HG03280 (cell line): ENCODE measurements around the gene STIP1.

Experiments
- ATAC-seq: cut with Tn5 transposase; IDR thresholded peaks from one replicate; pipeline ENCODE4 v1.9.1; 2021; ENCODE audit warnings: mild to moderate bottlenecking, moderate library complexity; ENCODE audit not compliant: unreplicated experiment

The STIP1 gene

GRCh38 chr11:64235437-64236161 lies 49.6 kb downstream of the STIP1 start:
- ATAC-seq: no peak

DNA sequence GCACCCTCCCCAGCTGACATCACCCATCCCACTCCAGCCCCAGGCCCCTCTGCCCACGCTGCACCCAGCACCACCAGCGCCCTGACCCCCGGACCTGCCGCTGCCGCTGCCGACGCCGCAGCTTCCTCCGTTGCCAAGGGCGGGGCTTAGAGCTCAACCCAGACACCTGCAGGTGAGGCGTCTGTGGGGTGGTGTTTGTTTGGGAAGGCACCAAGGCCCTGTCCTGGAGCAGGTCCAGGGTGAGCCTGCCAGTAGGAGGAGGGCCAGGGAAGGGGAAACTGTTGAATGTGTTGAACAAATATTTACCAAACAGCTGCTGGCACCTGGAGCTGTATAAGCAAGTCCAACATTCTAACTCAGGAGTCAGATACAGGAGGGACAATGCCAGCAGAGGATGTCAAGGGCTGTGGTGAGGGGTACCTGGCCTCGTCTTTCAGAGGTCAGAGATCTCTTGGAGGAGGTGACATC lies 51.5 kb downstream of the STIP1 start:
- ATAC-seq: no peak

GRCh38 chr11:64238076-64238475 lies 52.1 kb downstream of the STIP1 start:
- ATAC-seq: no peak

DNA sequence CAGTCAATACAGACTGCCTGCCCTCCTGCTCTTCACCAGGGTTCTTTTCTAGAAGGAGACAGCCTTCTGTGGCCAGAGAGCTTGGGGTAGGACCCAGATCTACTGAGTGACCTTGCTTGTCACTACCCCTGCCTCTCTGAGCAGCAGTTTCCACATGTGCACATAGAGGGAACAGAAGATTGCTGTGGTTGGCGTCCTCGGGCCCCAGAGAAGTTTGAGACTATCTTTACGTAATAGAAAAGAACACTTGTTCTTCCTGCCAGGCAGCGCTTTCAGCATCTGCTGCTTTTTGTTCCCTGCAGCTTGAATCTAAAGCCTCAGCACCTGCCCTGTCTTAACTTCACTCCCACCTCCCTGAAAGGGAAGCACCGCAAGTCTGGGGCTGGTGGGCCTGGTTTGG lies 53.0 kb downstream of the STIP1 start:
- no peak for ATAC-seq

DNA sequence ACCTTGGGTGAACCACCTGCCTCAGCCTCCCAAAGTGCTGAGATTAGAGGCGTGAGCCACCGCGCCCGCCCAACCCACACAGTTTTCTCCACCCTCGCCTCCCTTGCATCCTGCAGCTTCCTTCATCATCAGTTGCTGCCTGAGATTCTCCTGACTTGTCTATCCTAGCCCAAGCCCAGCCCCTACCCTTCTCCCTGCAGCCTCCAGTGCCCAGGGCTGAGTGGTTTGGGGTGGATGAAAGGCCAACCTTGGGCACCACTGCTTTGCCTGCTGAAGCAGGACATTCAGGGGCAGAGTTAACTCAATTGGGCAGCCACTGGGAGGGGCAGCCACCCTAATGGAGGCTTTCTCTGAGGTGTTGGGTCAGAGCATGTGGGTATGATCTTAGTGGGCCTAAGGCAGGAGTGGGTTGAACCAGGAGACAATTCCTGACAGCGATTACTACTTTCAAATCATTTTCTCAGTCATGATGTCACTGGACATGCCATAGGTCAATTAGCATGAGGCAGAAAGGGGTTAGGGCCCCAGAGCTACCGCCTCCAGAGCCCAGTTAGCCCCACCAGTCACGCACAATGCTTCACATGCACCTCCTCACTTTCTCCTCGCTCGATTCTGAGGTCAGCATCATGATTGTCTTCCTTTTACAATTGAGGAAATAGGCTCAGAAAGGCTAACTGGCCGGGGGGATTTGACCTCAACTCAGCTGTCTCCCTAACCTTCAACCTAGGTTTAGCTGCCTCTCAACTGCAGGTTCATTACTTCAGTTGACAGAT lies 53.9 kb downstream of the STIP1 start:
- peak; percentile 17 for ATAC-seq

GRCh38 chr11:64240435-64241240 lies 54.7 kb downstream of the STIP1 start, which contains the start of gene FKBP2:
FKBP2 (plus strand) TSS chr11:64241095; CDS start chr11:64242388, 1,293 bp downstream.
- peak; percentile 47 for ATAC-seq

DNA sequence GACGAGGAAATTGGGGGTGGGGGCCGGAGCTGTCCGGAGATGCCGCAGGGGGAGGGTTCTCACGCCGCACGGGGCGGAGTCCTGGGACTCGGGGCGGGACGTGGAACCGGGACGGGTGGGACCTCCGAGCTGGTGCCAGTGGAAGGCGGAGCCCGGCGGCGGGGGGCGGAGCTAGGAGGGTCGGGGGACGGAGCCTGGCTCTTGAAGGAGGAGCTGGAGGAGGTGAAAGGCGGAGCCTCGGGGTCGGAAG lies 55.2 kb downstream of the STIP1 start:
- no peak for ATAC-seq

DNA sequence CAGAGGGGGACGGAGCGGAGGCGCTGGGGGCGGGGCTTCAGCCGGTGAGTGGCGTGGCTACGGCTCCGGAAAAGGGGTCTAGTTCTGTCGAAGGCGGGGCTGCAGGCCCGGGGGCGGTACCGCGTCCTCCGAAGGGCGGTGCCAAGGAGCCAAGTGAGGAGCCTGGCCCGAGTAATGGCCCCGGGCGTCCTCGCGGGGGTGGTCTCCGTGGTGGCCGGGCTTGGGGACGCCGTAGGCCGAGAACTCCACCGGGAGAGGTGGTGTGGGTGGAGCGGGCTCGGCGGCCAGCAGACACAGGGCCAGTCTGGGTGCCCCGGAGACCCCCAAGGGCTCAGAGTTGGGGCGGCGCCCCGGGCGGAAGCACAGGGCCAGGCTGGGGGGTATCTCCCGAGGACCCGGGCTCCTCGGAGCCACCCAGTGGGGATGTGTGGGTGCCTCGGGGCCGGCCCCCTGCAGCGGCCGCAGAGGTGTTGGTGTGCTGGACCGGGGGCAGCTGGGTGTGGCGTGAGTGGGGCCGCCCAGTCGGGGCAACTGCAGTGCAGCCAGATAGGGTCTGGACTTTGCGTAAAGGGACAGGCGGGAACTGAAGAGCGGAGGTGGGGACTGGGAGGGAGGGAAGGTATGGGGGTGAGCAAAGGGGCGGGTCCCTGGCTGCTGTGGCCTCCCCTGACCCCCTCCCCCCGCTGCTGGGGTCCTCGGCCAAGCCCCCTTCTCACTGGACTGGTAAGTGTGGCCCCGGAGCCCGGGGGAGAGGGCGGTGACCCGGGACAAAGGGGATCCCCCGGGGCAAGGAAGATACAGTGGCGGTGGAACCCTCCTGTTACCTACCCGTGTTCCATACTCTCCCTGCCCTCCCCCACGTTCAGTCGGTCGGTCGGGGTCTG lies 55.8 kb downstream of the STIP1 start:
- peak; percentile 55 for ATAC-seq

DNA sequence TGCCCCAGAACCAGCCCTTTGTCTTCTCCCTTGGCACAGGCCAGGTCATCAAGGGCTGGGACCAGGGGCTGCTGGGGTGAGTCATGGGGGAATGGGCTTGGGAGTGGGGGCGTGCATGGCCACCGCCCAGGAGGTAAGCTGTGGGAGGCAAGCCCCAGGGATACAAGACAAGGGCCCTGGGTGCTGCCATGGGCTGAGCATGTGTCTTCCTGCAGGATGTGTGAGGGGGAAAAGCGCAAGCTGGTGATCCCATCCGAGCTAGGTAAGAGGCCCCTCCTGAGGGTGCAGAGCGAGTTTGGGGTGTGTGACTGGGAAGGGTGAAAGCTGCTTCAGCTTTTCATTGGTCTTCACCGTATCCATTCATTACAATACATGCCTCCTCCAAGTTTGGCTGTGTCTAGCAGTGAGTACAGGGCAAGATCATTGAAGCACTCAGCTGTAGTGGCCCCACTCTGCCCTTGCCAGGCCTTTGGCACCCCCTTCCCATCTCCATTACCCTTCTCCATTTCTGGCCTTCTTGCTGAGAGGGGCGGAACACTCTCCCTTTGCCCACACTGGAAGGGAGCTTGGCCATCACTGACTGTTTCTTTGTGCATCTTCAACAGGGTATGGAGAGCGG lies 57.4 kb downstream of the STIP1 start:
- no peak for ATAC-seq

- no peak for ATAC-seq
These were observed 58.1 kb downstream of the STIP1 start for GRCh38 chr11:64244107-64244506.

DNA sequence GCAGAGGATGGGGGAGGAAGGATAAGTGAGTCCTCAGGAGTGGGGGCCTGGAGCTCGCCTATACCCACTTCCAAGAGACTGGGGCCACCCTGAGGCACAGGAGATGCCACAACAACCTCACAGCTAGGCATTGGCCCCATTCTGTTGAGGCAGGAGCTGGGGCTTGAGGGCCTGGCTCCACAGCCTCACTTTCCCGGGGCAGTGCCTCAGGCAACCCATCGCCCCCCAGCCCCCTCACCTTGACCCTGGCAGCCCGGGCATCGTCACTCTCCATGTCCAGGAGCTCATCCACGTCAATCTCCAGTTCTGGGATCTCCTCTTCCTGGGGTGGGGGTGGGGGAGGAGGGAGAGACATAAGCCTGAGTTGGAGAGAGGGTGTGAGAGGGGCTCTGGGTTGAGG lies 59.0 kb downstream of the STIP1 start:
- no peak for ATAC-seq

- ATAC-seq: no peak
These were observed 59.4 kb downstream of the STIP1 start for GRCh38 chr11:64245401-64245796.

- ATAC-seq: no peak
These were observed 60.0 kb downstream of the STIP1 start for GRCh38 chr11:64245797-64246620.

DNA sequence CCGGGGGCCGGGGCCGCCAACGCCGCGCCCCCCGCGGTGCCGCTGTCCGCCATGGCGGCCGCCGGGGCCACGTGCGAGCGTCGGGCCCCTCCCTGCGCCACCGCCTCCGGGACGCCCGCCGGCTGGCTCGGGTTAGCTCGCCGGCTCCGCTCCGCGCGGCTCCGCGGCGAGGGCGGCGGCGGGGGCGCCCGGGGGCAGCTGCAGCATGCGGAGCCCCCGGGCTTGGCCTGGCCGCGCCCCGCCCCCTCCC lies 60.6 kb downstream of the STIP1 start:
- ATAC-seq: peak; percentile 5

DNA sequence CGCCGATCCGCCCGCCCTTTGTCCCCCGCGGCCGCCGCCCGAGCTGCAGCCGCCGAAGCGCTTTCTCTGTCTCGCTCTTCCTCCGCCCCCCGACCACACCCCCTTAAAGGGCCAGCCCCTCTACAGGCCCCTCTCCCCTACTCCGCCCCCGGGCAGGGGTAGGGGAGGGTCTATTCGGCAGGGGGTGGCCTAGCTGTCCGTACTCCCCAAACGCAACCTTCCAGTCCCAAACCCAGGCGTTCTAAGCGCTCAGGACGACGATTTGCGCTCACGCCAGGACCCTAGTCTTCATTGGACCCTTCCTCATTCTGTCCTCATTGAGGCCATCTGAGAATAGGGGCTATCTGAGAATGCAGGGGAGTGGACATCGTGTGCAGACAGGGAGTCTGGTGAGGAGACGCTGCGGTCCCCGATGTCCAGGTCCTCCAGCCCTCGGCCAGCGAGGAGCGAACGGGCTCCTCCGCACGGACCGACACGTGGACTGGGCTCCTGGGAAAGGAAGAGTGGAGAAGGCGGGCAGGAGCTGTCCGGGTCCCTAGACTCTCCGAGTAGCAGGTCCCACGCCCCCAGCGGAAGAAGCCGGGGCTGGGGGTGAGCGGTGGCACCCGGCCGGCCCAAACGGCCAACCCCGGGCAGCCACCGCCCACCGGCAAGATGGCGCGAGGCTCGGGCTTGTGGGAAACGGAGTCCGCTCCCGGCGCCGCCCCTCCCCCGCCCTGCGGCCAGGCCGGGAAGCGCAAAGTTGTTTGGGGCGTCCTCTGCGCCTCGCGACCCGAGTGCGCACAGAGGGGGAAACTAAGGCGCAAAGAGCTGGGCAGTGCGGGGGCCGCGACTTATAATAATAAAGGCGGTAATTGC lies 61.1 kb downstream of the STIP1 start, which contains the start of gene PPP1R14B:
Gene PPP1R14B, minus strand, starts transcription at position 73 of the 858 bp plus-strand sequence. CDS start 270 bp downstream, outside the sequence.
- peak; percentile 39 for ATAC-seq

DNA sequence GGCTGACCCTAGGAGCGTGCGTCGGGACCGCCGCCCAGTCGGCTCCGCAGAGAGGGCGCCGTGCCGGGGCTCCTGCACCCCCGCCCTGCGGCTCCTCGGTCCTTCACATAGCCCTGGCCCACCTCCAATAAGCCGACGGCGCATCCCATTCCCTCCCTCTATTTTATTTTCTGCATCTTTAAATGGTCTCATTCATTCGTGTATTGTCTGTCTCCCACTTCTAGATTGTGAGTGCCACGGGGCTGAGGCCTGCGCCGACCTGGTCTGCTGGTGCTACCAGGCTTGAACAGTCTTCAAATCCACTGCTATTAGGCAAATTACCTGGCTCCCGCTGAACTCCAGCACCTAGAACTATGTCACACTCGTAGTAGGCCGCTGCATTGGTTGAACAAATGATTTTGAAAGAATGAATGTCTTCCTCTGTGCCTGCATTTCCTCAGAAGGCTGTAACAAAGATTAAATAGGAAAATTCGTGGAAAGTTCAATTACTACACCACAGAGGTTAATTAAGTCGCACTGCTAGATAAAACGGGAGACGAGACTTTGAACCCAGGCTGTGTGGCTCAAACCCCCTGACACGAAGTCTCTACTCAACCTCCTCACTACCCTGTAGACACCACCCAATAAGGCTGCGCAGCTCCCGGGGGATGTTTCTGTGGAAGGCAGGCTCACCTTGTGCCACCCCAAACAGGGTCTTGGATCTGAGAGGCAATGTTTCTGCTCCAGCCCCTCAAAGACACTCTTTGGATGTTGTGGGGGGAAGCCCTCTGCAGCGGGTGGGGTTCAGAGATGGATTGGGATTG lies 62.0 kb downstream of the STIP1 start:
- no peak for ATAC-seq

GRCh38 chr11:64248578-64248977 lies 62.6 kb downstream of the STIP1 start:
- no peak for ATAC-seq

GRCh38 chr11:64249038-64249437 lies 63.1 kb downstream of the STIP1 start:
- ATAC-seq: no peak
